Progenitor cell of endocrine pancreas (in vitro differentiated cells): Measurements from ENCODE around the gene MARVELD1. TPM values are rescaled to one million over a fixed set of nuclear protein-coding genes. Genes with fewer than 3 reads are reported as not detected.

Source experiments
- DNase-seq: peaks from one replicate; pipeline ENCODE4 v3.0.0; 2021; ENCODE audit warnings: low spot score; ENCODE audit not compliant: unreplicated experiment
- H3K27ac Mint-ChIP-seq: 2 replicates; pipeline ENCODE4 v1.8.0; 2021; ENCODE audit warnings: mild to moderate bottlenecking, moderate library complexity, mixed read lengths
- H3K27me3 Mint-ChIP-seq: 2 replicates; pipeline ENCODE4 v1.8.0; 2021; ENCODE audit warnings: mixed read lengths
- H3K36me3 Mint-ChIP-seq: 2 replicates; pipeline ENCODE4 v1.8.0; 2022; ENCODE audit warnings: mixed read lengths; ENCODE audit not compliant: insufficient read depth
- H3K4me1 Mint-ChIP-seq: 2 replicates; pipeline ENCODE4 v1.8.0; 2021; ENCODE audit warnings: low read depth, mixed read lengths
- H3K4me3 Mint-ChIP-seq: 2 replicates; pipeline ENCODE4 v1.8.0; 2021; ENCODE audit warnings: low read depth, mild to moderate bottlenecking, moderate library complexity, mixed read lengths
- H3K9me3 Mint-ChIP-seq: 2 replicates; pipeline ENCODE4 v1.8.0; 2021; ENCODE audit warnings: low read depth, mixed read lengths
- total RNA-seq: library from RNA; stranded (reverse); gene quantifications from 2 replicates; pipeline ENCODE4 v1.2.1, GENCODE V29; 2021
- TF ChIP-seq, protein P1 (sequence below): fragments of 200-600 bp; sonication (generic); IDR thresholded peaks from one replicate; pipeline ENCODE4 v1.5.0; 2021; ENCODE audit warnings: antibody characterized with exemption, mild to moderate bottlenecking; ENCODE audit not compliant: unreplicated experiment

MARVELD1 gene
- total RNA-seq, 1 donor from 2014 or later, result 14.3 TPM

DNA sequence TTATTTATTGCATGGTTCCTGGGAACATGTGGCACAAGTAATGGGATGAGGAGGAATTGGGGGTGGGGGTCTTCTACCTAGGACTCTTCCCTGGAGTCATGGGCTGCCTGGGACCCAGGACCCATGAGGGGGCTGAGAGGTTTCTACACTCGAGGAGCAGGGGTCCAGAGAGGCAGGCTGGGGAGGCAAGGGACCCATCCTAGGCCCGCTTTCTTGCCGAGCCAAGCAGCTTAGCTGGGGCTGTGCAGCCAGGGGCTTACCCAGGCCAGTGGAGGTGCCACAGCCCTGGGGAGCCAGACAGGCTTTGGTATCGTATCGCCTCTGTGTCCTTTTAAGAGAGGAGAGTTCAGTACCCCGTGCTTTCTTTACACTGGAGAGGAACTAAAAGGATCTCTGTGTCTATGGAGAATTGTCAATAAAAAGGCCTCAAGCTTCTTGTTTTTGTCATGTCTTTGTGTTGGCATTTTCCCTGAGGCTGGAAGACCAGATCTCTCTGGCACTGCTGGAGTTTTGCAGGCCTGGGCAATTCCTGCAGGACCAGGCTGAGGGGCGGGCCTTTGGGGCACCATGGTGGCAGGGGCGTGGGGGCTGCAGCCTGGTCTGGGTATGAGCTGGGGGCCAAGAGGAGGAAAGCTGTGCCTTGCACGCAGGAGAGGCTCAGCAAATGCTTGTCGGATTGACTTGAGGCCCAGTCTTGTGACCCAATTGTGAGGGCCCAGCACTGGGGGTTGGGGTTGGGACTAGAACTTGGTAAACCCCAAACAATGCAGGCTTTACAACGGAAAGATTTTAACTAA is 47.1 kb downstream of the MARVELD1 start:
- Mint-ChIP-seq H3K27me3 (no peaks in the 10 kb centered on the region), H3K9me3 (no peaks in the 10 kb centered on the region), H3K4me3 (no peak overlapping the region), H3K27ac (no peak overlapping the region), H3K4me1 (peaks cover 14% of the 10 kb centered on the region), H3K36me3 (peaks cover 12% of the 10 kb centered on the region)
- no peak for DNase-seq
- TF ChIP-seq, protein P1, sequence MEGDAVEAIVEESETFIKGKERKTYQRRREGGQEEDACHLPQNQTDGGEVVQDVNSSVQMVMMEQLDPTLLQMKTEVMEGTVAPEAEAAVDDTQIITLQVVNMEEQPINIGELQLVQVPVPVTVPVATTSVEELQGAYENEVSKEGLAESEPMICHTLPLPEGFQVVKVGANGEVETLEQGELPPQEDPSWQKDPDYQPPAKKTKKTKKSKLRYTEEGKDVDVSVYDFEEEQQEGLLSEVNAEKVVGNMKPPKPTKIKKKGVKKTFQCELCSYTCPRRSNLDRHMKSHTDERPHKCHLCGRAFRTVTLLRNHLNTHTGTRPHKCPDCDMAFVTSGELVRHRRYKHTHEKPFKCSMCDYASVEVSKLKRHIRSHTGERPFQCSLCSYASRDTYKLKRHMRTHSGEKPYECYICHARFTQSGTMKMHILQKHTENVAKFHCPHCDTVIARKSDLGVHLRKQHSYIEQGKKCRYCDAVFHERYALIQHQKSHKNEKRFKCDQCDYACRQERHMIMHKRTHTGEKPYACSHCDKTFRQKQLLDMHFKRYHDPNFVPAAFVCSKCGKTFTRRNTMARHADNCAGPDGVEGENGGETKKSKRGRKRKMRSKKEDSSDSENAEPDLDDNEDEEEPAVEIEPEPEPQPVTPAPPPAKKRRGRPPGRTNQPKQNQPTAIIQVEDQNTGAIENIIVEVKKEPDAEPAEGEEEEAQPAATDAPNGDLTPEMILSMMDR, result no peak

DNA sequence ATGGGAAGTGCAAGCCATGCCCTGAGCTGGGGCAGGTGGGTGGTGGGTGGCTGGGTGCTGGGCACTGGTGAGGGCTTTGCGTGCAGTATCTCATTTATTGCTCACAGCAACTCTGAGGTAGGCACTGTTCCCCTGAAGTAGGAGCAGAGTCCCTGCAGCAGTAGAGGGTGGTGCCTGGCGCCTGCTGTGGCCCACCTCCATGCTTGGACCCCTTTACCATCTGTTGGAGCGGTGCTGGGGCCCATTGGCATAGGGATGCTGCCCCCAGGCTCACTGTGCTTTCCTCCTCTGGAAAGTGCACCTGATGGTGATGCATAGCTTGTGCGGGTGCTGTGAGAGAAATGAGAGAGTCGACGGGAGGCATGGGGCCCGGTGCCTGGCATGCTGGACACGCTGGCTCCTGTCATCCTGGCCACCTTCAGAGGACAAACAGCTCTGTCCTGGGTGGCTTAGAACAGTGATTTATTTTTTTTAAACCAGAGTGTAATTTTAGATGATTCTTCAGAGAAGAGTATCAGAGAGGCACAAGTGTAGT is 47.9 kb downstream of the MARVELD1 start:
- TF ChIP-seq, protein P1, result no peak
- no peak overlapping the region for H3K27ac Mint-ChIP-seq

DNA sequence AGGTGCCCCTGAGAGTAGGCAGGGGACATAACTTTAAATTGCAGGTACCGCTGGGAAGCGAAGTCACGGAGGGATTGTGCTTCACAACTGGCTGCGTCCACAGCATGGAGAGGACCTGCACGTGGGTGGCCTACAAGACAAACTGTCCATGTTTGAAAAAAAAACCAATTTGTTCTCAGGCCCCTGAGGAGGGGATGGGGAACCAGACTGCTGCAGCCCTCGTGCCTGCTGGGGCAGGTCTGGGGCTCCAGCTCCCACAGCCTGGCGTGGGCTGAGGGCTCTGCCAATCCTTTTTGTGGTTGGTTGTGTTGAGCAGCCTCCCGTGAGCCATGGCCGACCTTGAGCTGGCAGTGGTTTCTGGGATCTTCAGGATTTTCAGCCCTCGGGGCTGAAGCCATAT is 48.5 kb downstream of the MARVELD1 start:
- H3K4me1 Mint-ChIP-seq, result peaks cover 16% of the 10 kb centered on the region
- no peaks in the 10 kb centered on the region for H3K27me3 Mint-ChIP-seq
- no peak for DNase-seq
- H3K27ac Mint-ChIP-seq, result no peak overlapping the region
- H3K36me3 Mint-ChIP-seq, result peaks cover 8% of the 10 kb centered on the region
- TF ChIP-seq, protein P1, result no peak
- H3K9me3 Mint-ChIP-seq, result no peaks in the 10 kb centered on the region
- no peak overlapping the region for H3K4me3 Mint-ChIP-seq

More for the DNA sequence above, 47.9 kb downstream of the MARVELD1 start:
- no peak for DNase-seq
- no peaks in the 10 kb centered on the region for H3K27me3 Mint-ChIP-seq
- H3K9me3 Mint-ChIP-seq, result no peaks in the 10 kb centered on the region
- H3K36me3 Mint-ChIP-seq, result peaks cover 12% of the 10 kb centered on the region
- no peak overlapping the region for H3K4me3 Mint-ChIP-seq
- H3K4me1 Mint-ChIP-seq, result peaks cover 16% of the 10 kb centered on the region

DNA sequence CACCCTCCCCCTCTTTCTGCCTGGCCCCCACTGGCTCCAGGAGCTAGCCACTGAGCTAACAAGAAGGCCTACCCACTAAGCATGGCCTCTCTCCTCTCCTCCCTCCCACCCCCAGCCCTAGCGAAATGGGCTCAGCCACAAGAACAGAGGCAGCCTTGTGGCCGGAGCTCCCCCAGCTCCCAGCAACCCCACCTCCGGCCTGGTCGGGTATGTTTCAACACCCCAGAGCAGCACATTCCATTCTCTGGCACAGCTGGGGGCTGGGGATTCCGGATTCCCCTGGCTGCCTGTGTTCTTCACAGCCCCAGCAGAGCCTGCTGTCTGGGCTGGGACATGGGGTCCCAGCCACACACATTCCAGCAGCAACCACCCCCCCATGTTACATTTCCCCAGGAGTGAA is 49.3 kb downstream of the MARVELD1 start:
- H3K27ac Mint-ChIP-seq, result no peak overlapping the region
- no peaks in the 10 kb centered on the region for H3K9me3 Mint-ChIP-seq
- DNase-seq, result no peak
- H3K4me1 Mint-ChIP-seq, result peaks cover 16% of the 10 kb centered on the region
- TF ChIP-seq, protein P1, result no peak
- H3K27me3 Mint-ChIP-seq, result no peaks in the 10 kb centered on the region
- H3K4me3 Mint-ChIP-seq, result no peak overlapping the region
- H3K36me3 Mint-ChIP-seq, result peaks cover 12% of the 10 kb centered on the region

DNA sequence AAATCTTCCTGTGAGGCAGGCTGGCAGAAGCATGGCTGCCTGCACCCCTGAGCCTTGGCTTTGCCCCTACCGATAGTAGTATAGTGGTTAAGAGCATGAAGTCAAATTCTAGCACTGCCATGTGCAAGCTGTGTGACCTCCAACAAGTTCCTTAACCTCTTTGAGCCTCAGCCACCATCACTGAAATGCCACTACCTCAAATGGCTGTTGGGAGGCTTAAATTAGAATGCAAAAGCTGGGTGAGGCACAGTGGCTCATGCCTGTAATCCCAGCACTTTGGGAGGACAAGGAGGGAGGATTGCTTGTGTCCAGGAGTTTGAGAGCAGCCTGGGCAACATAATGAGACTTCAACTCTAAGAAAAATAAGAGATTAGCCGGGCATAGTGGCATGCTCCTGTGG is 49.9 kb downstream of the MARVELD1 start:
- no peak overlapping the region for H3K4me3 Mint-ChIP-seq
- no peak overlapping the region for H3K27ac Mint-ChIP-seq
- peaks cover 3% of the 10 kb centered on the region for H3K27me3 Mint-ChIP-seq
- TF ChIP-seq, protein P1, result no peak
- no peak for DNase-seq
- H3K9me3 Mint-ChIP-seq, result no peaks in the 10 kb centered on the region
- peaks cover 19% of the 10 kb centered on the region for H3K4me1 Mint-ChIP-seq
- peaks cover 17% of the 10 kb centered on the region for H3K36me3 Mint-ChIP-seq
